Ovary (tissue), 3 donors: ENCODE results near the gene VILL.

Experiments used
- EP300 ChIP-seq: sonication (generic); formaldehyde crosslinking; IDR thresholded peaks from one replicate; pipeline ENCODE4 v1.6.1; 2017; ENCODE audit warnings: antibody characterized with exemption
- POLR2A ChIP-seq: fragments of 450-650 bp; IDR thresholded peaks from one replicate; pipeline ENCODE4 v1.6.1; 2017; ENCODE audit warnings: antibody characterized with exemption, mild to moderate bottlenecking, moderate library complexity
- TF ChIP-seq, protein P1 (sequence below), 3 donors: fragments of 450-650 bp in 2 of 3; fragments of 200-600 bp in 1 of 3; IDR thresholded peaks; one replicate each; pipeline versions ENCODE4 v1.5.1 to v1.8.0; 2016 to 2022; ENCODE audit warnings: antibody characterized with exemption in 3 of 3, mild to moderate bottlenecking in 1 of 3
- donor health status: DM: no; HTN: no; CAD: no.

- no peak for TF ChIP-seq POLR2A
- TF ChIP-seq, protein P1, sequence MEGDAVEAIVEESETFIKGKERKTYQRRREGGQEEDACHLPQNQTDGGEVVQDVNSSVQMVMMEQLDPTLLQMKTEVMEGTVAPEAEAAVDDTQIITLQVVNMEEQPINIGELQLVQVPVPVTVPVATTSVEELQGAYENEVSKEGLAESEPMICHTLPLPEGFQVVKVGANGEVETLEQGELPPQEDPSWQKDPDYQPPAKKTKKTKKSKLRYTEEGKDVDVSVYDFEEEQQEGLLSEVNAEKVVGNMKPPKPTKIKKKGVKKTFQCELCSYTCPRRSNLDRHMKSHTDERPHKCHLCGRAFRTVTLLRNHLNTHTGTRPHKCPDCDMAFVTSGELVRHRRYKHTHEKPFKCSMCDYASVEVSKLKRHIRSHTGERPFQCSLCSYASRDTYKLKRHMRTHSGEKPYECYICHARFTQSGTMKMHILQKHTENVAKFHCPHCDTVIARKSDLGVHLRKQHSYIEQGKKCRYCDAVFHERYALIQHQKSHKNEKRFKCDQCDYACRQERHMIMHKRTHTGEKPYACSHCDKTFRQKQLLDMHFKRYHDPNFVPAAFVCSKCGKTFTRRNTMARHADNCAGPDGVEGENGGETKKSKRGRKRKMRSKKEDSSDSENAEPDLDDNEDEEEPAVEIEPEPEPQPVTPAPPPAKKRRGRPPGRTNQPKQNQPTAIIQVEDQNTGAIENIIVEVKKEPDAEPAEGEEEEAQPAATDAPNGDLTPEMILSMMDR (IDR thresholded peaks at IDR 0.05): peak in 2 of 3 donors; percentile 33 to 52
- TF ChIP-seq EP300: no peak
These were observed 14.0 kb downstream of the VILL start for GRCh38 chr3:38004415-38005075.
